ENCODE data around the gene OFD1. TPM values are rescaled to one million over a fixed set of nuclear protein-coding genes. Genes with fewer than 3 reads are reported as not detected.

Gene OFD1
- total RNA-seq, 1 donor from 2014 or later = 12.8 TPM

Other genes starting within 250 kb of the OFD1 start
- gene EGFL6, start 165.1 kb upstream of the OFD1 start, total RNA-seq = 0.24 TPM
- gene TCEANC, start 81.6 kb upstream of the OFD1 start, total RNA-seq = 6.4 TPM
- 28.2 TPM for gene RAB9A, start 45.6 kb upstream of the OFD1 start, total RNA-seq
- gene TRAPPC2, start 128 bp upstream of the OFD1 start, total RNA-seq = 9.9 TPM
- 2.0 TPM for gene GPM6B, start 82.3 kb downstream of the OFD1 start, total RNA-seq

Measured in cardiac septum (tissue), 1 donor.